ENCODE data around the gene UGT3A1.
"Not testable (repeated sequence)": the region's sequence is repeated elsewhere in the genome, so short reads cannot be mapped to it uniquely, and the experiment has no call there.

UGT3A1 gene

GRCh38 chr5:35987776-35988175, 3.4 kb downstream of the UGT3A1 start:
- DNase-seq (ENCODE audit: low read depth), result no peak

- DNase-seq (ENCODE audit: low read depth), result no peak
Measured at GRCh38 chr5:35979715-35980114, 11.5 kb downstream of the UGT3A1 start.

- not testable (repeated sequence) for DNase-seq (ENCODE audit: low read depth)
Measured at GRCh38 chr5:35976859-35977258, 14.3 kb downstream of the UGT3A1 start.

- no peak for DNase-seq (ENCODE audit: low read depth)
Measured at GRCh38 chr5:35974570-35974969, 16.6 kb downstream of the UGT3A1 start.

- DNase-seq (ENCODE audit: low read depth), result no peak
Measured at GRCh38 chr5:35971878-35972210, 19.3 kb downstream of the UGT3A1 start.

- no peak for DNase-seq (ENCODE audit: low read depth)
Measured at GRCh38 chr5:35971186-35971877, 19.9 kb downstream of the UGT3A1 start.

- no peak for DNase-seq (ENCODE audit: low read depth)
Measured at GRCh38 chr5:35963381-35963843, 27.8 kb downstream of the UGT3A1 start.

- DNase-seq (ENCODE audit: low read depth), result no peak
Measured at GRCh38 chr5:35960328-35960727, 30.9 kb downstream of the UGT3A1 start.

- no peak for DNase-seq (ENCODE audit: low read depth)
Measured at GRCh38 chr5:35956429-35956828, 34.8 kb downstream of the UGT3A1 start.

GRCh38 chr5:35954175-35954574, 37.0 kb downstream of the UGT3A1 start:
- DNase-seq (ENCODE audit: low read depth), result no peak

- no peak for DNase-seq (ENCODE audit: low read depth)
Measured at GRCh38 chr5:35947085-35947484, 44.1 kb downstream of the UGT3A1 start.

- no peak for DNase-seq (ENCODE audit: low read depth)
Measured at GRCh38 chr5:35939639-35940038, 51.6 kb downstream of the UGT3A1 start.

- no peak for DNase-seq (ENCODE audit: low read depth)
Measured at GRCh38 chr5:35938568-35939227, 52.5 kb downstream of the UGT3A1 start, which contains the start of gene CAPSL. Gene CAPSL (minus strand): TSS chr5:35938622. CDS start chr5:35921120, 17,502 bp downstream.

- no peak for DNase-seq (ENCODE audit: low read depth)
Measured at GRCh38 chr5:35926389-35927051, 64.7 kb downstream of the UGT3A1 start.

- DNase-seq (ENCODE audit: low read depth), result no peak
Measured at GRCh38 chr5:35924950-35925722, 66.1 kb downstream of the UGT3A1 start.

- DNase-seq (ENCODE audit: low read depth), result no peak
Measured at GRCh38 chr5:35924122-35924949, 66.9 kb downstream of the UGT3A1 start.

- DNase-seq (ENCODE audit: low read depth), result no peak
Measured at GRCh38 chr5:35922468-35922867, 68.7 kb downstream of the UGT3A1 start.

GRCh38 chr5:35921930-35922329, 69.3 kb downstream of the UGT3A1 start:
- DNase-seq (ENCODE audit: low read depth), result no peak

GRCh38 chr5:35920890-35921289, 70.3 kb downstream of the UGT3A1 start:
- no peak for DNase-seq (ENCODE audit: low read depth)

GRCh38 chr5:35919191-35919590, 72.0 kb downstream of the UGT3A1 start:
- peak; percentile 71 for DNase-seq (ENCODE audit: low read depth)

- DNase-seq (ENCODE audit: low read depth), result no peak
Measured at GRCh38 chr5:35908814-35909213, 82.4 kb downstream of the UGT3A1 start.
